NK-92 treated with Interleukin-12 subunit alpha and Interleukin-12 subunit beta, amount 100 ng/mL, for 24 hours (cell line): Measurements from ENCODE around the gene CNOT3.
A peak's percentile ranks its signal among the peaks of the same experiment; 100 is the strongest.
"Not testable (repeated sequence)": the region's sequence is repeated elsewhere in the genome, so short reads cannot be mapped to it uniquely, and the experiment has no call there.

ENCODE experiments used
- DNase-seq: peaks from one replicate; lab custom pipeline; 2025; lab: John Stamatoyannopoulos, UW

Gene CNOT3

GRCh38 chr19:54137699-54138488 lies at the start of gene CNOT3:
TSS of gene CNOT3 (plus strand) at chr19:54137762. CDS start at chr19:54142979, 5,217 bp downstream.
- DNase-seq = no peak

GRCh38 chr19:54094426-54095000 lies 43.0 kb upstream of the CNOT3 start:
- DNase-seq = no peak

- no peak for DNase-seq
Measured at GRCh38 chr19:54095136-54095858, 42.3 kb upstream of the CNOT3 start.

GRCh38 chr19:54095859-54096616 lies 41.5 kb upstream of the CNOT3 start:
- not testable (repeated sequence) for DNase-seq

- DNase-seq = no peak
Measured at GRCh38 chr19:54096617-54097106, 40.9 kb upstream of the CNOT3 start.

GRCh38 chr19:54099190-54099902 lies 38.2 kb upstream of the CNOT3 start:
- DNase-seq = no peak

- not testable (repeated sequence) for DNase-seq
Measured at GRCh38 chr19:54099903-54100255, 37.7 kb upstream of the CNOT3 start.

GRCh38 chr19:54100561-54100960 lies 37.0 kb upstream of the CNOT3 start, which contains the start of gene OSCAR:
TSS of gene OSCAR (minus strand) at chr19:54100803. CDS start at chr19:54100792, 11 bp downstream.
- DNase-seq = no peak

- DNase-seq = peak; percentile 98
Measured at GRCh38 chr19:54102421-54103169, 35.0 kb upstream of the CNOT3 start, which contains the start of gene NDUFA3. TSS of gene NDUFA3 (plus strand) at chr19:54102855. CDS start at chr19:54102879, 24 bp downstream.

- DNase-seq = no peak
Measured at GRCh38 chr19:54104998-54105715, 32.4 kb upstream of the CNOT3 start.

- no peak for DNase-seq
Measured at GRCh38 chr19:54105796-54106195, 31.8 kb upstream of the CNOT3 start.

- no peak for DNase-seq
Measured at GRCh38 chr19:54106716-54107115, 30.8 kb upstream of the CNOT3 start.

- DNase-seq = no peak
Measured at GRCh38 chr19:54107876-54108490, 29.6 kb upstream of the CNOT3 start.

- DNase-seq = no peak
Measured at GRCh38 chr19:54108496-54108895, 29.1 kb upstream of the CNOT3 start.

GRCh38 chr19:54109651-54110050 lies 27.9 kb upstream of the CNOT3 start:
- no peak for DNase-seq

- no peak for DNase-seq
Measured at GRCh38 chr19:54114340-54115108, 23.0 kb upstream of the CNOT3 start.

GRCh38 chr19:54115109-54116063 lies 22.2 kb upstream of the CNOT3 start, which contains the start of the genes PRPF31 and TFPT:
TSS of gene PRPF31 (plus strand) at chr19:54115754. CDS start at chr19:54118279, 2,525 bp downstream.
TSS of gene TFPT (minus strand) at chr19:54115657. CDS start at chr19:54115269, 388 bp downstream.
- peak; percentile 91 for DNase-seq
